ENCODE measurements around the gene MBNL2. TPM values are rescaled to one million over a fixed set of nuclear protein-coding genes. Genes with fewer than 3 reads are reported as not detected.

The MBNL2 gene
- total RNA-seq, 1 experiment from 2014 or later: 0.85 TPM

DNA sequence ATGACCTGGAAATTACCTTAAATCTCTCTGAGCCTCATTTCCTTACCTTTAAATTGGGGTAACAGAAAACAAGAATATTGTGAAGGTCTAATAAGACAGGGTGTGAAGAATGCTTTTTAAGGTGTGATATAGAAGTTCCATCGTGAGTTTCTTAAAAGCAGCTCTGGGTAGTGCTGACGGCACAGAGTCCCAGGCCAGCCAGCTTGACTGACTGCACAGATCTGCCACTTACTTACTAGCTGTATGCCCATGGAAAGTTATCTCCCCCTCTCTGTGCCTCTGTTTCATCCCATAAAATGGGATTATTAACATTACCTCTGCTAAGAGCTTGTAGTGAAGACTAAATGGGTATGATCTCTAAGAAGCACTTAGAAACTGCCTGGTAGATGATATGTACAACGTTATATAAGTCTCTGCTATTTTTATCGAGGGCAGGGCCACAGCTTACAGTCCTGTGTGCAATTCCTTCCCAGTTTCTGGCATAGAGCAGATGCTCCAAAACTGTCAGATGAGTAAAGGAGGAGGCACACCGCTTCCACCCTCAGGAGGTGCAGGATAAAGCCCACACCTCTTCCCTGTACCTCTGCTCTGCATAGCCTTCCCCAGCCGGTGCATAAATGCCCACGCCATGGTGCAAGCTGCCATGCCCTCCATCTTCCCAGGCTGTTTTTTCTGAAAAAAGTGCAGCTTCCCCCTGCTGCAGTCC is 99.6 kb downstream of the MBNL2 start:
- Mint-ChIP-seq H3K4me3 (no peak overlapping the region), H3K4me1 (no peaks in the 10 kb centered on the region; the same call in 1 of the 2 replicates), H3K27ac (no peak overlapping the region), H3K36me3 (no peaks in the 10 kb centered on the region), H3K27me3 (ENCODE audit: low read depth) (no peaks in the 10 kb centered on the region), H3K9me3 (peaks cover 3% of the 10 kb centered on the region; the same call in 1 of the 2 replicates)
- TF ChIP-seq, protein P1, sequence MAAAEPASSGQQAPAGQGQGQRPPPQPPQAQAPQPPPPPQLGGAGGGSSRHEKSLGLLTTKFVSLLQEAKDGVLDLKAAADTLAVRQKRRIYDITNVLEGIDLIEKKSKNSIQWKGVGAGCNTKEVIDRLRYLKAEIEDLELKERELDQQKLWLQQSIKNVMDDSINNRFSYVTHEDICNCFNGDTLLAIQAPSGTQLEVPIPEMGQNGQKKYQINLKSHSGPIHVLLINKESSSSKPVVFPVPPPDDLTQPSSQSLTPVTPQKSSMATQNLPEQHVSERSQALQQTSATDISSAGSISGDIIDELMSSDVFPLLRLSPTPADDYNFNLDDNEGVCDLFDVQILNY (CRISPR knock-in tag; IDR thresholded peaks at IDR 0.05): no peak
- TF ChIP-seq TEAD4 (CRISPR knock-in tag; IDR thresholded peaks at IDR 0.05) (no peak), OVOL2 (CRISPR knock-in tag; IDR thresholded peaks at IDR 0.05; ENCODE audit: borderline replicate concordance) (no peak), NR1H2 (CRISPR knock-in tag; IDR thresholded peaks at IDR 0.05) (no peak), FOXP1 (CRISPR knock-in tag; IDR thresholded peaks at IDR 0.05; ENCODE audit: borderline replicate concordance) (no peak), ZNF416 (CRISPR knock-in tag; IDR thresholded peaks at IDR 0.05) (no peak)
- TF ChIP-seq, protein P2, sequence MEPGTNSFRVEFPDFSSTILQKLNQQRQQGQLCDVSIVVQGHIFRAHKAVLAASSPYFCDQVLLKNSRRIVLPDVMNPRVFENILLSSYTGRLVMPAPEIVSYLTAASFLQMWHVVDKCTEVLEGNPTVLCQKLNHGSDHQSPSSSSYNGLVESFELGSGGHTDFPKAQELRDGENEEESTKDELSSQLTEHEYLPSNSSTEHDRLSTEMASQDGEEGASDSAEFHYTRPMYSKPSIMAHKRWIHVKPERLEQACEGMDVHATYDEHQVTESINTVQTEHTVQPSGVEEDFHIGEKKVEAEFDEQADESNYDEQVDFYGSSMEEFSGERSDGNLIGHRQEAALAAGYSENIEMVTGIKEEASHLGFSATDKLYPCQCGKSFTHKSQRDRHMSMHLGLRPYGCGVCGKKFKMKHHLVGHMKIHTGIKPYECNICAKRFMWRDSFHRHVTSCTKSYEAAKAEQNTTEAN (CRISPR knock-in tag; IDR thresholded peaks at IDR 0.05): no peak
- TF ChIP-seq, protein P3, sequence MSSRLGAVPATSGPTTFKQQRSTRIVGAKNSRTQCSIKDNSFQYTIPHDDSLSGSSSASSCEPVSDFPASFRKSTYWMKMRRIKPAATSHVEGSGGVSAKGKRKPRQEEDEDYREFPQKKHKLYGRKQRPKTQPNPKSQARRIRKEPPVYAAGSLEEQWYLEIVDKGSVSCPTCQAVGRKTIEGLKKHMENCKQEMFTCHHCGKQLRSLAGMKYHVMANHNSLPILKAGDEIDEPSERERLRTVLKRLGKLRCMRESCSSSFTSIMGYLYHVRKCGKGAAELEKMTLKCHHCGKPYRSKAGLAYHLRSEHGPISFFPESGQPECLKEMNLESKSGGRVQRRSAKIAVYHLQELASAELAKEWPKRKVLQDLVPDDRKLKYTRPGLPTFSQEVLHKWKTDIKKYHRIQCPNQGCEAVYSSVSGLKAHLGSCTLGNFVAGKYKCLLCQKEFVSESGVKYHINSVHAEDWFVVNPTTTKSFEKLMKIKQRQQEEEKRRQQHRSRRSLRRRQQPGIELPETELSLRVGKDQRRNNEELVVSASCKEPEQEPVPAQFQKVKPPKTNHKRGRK (CRISPR knock-in tag; IDR thresholded peaks at IDR 0.05; ENCODE audit: borderline replicate concordance): no peak
- TF ChIP-seq, protein P4, sequence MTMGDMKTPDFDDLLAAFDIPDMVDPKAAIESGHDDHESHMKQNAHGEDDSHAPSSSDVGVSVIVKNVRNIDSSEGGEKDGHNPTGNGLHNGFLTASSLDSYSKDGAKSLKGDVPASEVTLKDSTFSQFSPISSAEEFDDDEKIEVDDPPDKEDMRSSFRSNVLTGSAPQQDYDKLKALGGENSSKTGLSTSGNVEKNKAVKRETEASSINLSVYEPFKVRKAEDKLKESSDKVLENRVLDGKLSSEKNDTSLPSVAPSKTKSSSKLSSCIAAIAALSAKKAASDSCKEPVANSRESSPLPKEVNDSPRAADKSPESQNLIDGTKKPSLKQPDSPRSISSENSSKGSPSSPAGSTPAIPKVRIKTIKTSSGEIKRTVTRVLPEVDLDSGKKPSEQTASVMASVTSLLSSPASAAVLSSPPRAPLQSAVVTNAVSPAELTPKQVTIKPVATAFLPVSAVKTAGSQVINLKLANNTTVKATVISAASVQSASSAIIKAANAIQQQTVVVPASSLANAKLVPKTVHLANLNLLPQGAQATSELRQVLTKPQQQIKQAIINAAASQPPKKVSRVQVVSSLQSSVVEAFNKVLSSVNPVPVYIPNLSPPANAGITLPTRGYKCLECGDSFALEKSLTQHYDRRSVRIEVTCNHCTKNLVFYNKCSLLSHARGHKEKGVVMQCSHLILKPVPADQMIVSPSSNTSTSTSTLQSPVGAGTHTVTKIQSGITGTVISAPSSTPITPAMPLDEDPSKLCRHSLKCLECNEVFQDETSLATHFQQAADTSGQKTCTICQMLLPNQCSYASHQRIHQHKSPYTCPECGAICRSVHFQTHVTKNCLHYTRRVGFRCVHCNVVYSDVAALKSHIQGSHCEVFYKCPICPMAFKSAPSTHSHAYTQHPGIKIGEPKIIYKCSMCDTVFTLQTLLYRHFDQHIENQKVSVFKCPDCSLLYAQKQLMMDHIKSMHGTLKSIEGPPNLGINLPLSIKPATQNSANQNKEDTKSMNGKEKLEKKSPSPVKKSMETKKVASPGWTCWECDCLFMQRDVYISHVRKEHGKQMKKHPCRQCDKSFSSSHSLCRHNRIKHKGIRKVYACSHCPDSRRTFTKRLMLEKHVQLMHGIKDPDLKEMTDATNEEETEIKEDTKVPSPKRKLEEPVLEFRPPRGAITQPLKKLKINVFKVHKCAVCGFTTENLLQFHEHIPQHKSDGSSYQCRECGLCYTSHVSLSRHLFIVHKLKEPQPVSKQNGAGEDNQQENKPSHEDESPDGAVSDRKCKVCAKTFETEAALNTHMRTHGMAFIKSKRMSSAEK (CRISPR knock-in tag; IDR thresholded peaks at IDR 0.05; ENCODE audit: borderline replicate concordance): no peak
- TF ChIP-seq, protein P5, sequence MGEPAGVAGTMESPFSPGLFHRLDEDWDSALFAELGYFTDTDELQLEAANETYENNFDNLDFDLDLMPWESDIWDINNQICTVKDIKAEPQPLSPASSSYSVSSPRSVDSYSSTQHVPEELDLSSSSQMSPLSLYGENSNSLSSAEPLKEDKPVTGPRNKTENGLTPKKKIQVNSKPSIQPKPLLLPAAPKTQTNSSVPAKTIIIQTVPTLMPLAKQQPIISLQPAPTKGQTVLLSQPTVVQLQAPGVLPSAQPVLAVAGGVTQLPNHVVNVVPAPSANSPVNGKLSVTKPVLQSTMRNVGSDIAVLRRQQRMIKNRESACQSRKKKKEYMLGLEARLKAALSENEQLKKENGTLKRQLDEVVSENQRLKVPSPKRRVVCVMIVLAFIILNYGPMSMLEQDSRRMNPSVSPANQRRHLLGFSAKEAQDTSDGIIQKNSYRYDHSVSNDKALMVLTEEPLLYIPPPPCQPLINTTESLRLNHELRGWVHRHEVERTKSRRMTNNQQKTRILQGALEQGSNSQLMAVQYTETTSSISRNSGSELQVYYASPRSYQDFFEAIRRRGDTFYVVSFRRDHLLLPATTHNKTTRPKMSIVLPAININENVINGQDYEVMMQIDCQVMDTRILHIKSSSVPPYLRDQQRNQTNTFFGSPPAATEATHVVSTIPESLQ (CRISPR knock-in tag; IDR thresholded peaks at IDR 0.05): no peak
- TF ChIP-seq, protein P6, sequence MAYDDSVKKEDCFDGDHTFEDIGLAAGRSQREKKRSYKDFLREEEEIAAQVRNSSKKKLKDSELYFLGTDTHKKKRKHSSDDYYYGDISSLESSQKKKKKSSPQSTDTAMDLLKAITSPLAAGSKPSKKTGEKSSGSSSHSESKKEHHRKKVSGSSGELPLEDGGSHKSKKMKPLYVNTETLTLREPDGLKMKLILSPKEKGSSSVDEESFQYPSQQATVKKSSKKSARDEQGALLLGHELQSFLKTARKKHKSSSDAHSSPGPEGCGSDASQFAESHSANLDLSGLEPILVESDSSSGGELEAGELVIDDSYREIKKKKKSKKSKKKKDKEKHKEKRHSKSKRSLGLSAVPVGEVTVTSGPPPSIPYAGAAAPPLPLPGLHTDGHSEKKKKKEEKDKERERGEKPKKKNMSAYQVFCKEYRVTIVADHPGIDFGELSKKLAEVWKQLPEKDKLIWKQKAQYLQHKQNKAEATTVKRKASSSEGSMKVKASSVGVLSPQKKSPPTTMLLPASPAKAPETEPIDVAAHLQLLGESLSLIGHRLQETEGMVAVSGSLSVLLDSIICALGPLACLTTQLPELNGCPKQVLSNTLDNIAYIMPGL (CRISPR knock-in tag; IDR thresholded peaks at IDR 0.05): no peak
- CTCF ChIA-PET: interaction anchor here (0.6 kb wide), 1 partner anchor 55 kb away, joined by 3 read pairs; no protein-coding TSS in a partner anchor
- no peak for ATAC-seq
- DNase-seq (ENCODE audit: low spot score): no peak
- POLR2A ChIA-PET: no interaction called here
